C4-2B (cell line): Measurements from ENCODE around the gene LYST.

ENCODE experiments used
- CTCF ChIP-seq: fragments of 450-650 bp; conservative IDR thresholded peaks from 2 replicates; pipeline ENCODE4 v1.5.1; 2017; ENCODE audit warnings: mild to moderate bottlenecking
- ZFX ChIP-seq: fragments of 450-650 bp; IDR thresholded peaks from 2 replicates; pipeline ENCODE4 v1.6.1; 2017

DNA sequence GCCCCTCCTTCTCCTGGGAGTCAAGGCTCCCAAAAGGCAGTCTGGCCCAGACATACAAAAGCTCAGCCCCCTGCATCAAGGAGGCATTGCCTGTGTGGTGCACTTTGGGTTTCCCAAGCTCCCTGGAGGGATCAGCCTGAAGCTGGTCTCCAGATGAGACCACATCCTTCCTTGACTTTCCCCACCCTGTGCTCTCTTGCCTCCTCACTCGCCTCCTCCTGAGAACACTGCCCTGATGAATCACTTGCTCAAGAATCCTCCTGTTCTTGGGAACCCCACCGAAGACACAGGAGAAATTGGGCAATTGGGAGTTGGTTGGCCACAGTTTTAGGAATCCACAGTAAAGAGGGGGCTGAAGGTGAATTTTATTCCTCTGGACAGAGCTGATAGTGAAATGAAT, 34.8 kb upstream of the LYST start:
- TF ChIP-seq CTCF (no peak), ZFX (no peak)
